ENCODE data around the gene FHDC1.

Gene FHDC1

DNA sequence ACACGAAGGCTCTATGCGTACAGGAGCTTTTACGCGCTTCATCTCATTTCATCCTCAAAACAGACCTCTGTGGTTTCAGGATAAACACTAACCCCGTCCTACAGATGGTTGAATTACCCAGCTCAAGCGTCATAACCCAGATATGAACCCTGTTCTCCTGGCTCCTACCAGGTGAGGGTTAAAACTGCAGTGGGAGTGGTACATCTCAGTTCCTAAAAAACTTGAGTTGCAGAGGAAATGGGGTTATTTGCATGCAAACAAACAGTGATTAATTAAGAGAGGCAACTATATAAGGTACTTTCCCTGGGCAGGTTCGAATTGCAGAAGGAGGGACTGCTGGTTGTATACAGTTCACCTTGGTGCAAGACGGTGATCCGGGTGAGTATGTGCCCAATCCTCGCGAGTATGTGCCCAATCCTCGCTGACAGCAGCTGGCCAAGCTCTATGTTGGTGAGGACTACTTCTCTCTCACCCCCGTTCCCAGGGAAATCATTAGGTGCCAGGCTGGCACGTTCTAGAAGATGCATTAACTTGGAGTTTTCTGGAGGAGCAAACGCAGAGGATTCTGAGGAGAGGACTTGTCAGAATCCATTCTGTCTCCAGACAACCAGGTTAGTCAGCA, 72.6 kb downstream of the FHDC1 start:
- DNase-seq, result no peak

DNA sequence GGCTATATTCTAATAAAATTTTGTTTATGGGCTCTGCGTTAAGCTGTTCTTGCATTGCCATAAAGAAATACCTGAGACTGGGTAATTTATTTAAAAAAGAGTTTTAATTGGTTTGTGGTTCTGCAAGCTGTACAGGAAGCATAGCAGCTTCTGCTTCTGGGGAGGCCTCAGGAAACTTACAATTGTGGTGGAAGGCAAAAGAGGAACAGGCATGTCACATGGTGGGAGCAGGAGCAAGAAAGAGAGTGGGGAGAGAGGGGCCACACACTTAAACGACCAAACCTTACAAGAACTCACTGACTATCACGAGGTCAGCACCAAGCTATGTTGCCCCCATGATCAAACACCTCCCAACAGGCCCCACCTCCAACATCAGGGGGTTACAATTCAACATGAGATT, 74.0 kb downstream of the FHDC1 start:
- DNase-seq, result no peak

DNA sequence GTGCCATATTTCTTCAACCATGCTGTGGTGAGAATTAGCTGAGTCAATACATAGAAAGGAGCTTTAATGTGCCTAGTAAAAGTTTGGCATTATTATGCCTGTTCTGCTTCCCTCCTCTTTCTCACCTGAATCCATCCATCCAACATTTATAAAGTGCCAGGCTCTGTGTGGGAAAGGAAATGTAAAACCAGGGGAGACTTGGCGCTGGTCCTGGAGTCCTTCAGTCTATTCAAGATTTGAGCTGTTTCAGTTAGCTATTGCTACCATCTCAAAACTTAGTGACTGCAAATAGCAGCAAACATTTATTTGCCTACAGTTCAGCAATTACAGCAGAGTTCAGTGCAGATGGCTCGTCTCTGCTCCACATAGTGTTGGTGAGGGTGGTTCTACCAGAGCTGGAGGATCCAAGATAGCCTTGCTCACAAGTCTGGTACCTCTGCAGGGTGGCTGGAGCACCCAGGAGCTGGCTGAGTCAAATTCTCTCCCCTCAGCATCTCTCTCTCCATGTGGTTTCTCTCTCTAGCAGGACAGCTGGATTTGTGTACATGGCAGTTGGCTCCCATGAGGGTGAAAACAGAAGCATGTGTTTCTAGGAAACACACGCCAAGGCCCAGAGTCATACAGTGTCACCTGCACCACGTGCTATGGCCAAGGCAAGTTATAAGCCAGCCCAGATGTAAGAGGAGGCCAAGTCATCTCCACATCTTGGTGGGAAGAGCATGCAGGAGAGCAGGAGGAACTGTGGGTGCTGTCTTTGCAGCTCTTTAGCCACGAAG, 77.3 kb downstream of the FHDC1 start:
- DNase-seq, result no peak

DNA sequence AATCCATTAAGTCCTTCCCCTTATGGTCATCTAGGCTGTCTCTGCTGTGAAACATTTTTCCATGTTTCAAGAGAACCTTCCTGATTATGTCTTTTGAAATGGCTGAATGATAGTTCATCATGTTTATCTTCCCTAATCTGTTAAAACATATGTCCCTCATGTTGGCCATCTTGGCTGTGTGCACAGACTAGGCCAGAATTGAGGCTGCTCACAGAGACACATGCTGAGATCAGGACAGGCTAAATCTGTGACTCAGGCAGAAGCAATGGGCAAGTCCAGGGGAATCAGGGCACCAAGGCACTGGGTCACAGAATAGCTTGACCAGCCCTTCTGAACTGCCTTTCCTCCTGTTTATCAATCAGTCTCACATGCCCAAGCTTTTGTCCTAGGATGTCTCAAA, 78.3 kb downstream of the FHDC1 start:
- DNase-seq, result no peak

DNA sequence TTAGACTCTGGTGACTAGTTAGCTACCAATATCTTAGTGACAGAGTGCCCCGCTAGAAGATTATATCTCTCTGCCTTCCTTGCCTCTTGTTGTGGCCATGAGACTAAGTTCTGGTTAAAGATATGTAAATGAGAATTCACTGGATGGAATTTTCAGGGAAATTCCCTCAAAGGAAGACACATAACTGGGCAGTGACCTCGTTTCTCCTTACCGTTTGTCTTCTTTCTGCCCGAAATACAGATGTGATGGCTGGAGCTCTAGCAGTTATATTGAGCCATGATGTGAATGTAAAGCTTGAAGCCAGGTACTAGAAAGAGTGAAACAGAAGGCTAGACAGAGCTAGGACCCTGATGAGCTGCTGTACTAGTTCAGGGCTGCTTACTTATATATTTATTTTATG, 80.5 kb downstream of the FHDC1 start:
- DNase-seq, result no peak

DNA sequence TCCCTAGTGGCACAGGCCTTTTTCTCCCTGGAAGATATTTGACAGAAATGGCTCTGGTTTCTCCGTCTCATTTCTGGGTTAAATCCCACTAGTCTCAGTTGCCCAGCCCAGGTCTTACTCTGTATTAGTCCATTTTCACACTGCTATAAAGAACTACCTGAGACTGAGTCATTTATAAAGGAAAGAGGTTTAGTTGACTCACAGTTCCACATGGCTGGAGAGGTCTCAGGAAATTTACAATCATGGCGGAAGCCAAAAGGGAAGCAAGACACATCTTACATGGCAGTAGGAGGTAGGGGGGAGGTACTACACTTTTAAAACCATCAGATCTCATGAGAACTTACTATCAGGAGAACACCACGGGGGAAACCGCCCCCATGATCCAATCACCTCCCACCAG, 81.9 kb downstream of the FHDC1 start:
- DNase-seq, result no peak

DNA sequence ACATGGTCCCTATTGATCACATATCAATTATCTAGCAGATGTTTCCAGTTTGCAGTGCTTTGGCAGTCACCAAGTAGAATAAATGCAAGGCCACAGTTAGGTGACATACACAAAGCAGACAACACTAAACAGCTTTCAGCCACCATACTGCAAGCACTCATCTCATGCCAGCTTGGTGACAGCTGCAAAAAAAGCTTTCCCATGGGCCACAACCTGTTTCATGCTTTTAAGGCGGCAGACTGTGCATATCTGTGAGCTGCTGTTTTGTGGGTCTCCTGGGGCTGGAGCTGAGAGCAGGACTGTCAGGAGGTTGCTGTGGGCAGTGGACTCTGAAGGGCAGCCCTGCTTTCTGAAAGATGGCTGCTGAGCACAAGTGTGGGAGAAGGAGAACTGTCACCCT, 82.6 kb downstream of the FHDC1 start:
- no peak for DNase-seq

DNA sequence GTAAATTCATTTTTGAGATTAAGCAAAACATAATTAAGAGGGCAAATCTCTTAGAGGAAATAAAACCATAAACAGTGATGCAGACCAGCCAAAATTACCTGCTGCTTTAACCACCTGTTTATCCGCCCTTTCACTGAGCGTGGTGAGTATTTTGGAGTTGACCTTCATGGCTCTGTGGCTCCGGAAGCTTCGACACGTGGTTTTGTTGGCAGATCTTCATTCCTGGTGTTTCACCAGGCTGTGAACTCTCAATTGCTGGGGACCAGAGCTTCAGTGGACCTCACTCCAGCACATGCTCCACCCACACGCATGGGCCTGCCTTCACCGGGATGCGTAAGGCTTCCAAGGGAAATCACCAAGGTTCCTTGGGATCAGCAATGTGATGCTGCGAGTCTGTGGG, 83.8 kb downstream of the FHDC1 start:
- DNase-seq, result no peak

DNA sequence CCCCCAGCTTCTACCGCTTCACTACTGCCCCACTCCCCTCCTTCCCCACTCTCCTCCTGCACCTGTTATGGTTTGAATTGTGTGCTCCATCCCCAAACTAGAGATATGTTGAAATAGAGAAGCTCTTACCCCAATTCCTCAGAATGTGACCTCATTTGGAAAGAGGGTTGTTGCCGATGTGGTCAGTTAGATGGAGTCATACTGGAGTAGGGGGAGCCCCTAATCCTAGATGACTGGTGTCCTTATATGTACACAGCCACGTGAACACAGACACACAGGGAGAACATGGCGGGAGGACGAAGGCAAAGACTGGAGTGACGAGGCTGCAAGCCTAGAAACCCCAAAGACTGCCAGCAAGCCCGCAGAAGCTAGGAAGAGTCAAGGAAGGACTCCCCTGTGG, 84.3 kb downstream of the FHDC1 start:
- no peak for DNase-seq

DNA sequence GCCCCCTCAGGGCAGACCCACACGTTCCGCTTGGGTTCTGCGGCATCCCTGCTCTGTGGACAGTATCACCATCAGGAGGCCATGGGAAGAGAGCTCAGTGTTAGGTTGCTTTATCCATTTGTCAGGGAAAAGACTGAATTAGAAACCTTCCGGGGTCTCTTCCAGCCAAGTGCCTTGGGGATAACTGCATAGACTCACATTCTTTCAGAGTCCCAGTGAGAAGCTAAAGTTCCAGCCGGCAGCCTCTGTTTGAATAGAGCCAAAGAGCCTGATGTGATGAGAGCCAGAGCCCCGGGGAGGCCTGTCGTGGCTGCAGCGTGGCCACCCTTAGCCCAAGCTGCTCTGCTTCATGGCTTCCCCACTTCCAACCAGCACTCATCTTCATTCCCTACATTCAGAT, 85.2 kb downstream of the FHDC1 start:
- no peak for DNase-seq

DNA sequence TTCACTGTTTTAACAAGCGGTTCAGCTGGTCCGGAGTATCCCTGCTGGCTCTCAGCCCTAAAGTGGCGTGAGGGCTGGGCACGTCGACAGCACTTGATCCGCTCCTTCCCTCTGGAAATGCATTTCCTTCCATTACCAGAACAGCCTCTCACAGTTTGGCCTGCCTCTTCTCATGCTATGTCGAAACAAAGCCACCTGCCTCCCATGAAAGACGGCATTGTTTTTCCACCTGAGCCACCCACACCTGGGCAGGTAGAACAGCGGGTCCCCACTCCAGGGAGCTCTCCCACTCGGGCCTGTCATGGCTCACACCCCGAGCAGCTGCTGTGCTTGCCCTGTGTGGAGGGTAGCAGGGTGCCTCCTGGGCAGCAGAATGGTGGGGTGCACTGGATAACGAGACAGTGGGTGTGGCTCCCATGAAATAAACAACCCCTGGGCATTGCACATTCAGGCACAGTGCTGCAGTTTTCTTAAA, 86.2 kb downstream of the FHDC1 start:
- no peak for DNase-seq

DNA sequence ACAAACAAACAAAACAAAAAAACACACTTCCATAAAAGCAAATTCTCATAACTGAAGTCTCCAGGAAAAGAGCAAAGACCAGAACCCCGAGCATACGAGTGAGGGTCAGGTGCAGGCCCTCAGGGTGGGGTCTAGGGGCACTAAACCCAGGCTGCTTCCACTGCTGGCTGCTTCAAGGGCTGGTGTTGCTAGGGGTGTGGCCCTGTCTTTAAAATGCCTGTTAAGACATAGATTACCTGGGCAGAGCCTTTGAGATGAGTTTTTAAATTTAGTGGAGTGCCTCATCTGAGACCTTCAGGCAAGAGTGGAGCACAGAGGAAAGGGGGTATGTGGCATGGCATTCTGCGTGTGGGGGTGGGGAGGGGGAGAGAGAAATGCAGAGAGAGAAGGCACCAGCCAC, 87.0 kb downstream of the FHDC1 start:
- no peak for DNase-seq

DNA sequence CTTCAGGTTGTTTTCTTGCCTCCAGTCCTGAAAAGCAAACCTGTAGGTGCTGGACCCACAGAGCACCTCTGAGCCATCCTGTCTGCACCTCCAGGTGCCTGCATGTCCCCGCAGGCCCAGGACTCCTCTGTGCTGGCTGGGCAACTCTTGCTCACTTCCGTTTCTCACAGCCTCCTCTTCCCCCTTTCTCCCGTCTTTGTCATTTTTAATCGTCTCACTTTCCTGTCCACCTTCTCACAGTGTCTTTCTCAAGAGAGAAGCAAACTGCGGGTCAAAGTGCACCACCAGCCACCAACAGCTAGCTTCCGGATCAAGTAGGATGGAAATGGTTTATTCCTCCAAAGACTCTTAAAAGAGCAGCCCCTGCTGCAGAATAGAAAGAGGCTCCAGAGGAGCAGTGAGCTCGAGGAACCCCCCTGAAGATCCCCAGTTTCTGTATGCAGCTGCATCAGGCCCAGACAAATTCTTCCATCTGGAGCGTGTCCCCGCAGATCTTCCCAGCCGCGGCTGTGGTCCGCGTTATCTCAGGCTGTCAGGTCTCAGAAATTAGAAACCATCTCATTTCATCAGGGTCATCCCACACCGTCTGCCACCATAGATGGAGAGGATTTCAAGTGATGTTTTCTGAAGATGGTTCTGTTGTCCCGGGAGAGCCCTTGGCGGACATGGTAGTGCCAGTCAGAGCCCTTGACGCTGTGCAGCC, 87.7 kb downstream of the FHDC1 start:
- DNase-seq, result no peak

DNA sequence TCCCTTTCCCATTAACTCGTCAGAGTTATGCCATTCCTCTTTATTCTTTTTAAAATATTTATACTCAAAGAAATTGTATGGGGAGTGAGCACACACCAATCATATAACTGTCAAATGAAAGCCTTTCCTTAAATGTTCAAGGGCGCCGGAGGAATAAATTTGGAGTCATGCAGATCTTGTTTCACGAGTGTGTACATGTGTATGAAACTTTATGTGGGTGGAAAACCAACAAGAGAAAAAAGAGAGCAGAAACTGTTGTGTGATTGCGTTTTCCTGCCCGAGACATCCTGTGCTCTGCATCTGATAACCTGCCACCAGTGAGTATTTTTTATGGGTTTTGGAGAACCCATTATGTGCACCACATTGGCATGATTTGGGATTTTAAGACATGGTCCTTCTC, 88.3 kb downstream of the FHDC1 start:
- no peak for DNase-seq

DNA sequence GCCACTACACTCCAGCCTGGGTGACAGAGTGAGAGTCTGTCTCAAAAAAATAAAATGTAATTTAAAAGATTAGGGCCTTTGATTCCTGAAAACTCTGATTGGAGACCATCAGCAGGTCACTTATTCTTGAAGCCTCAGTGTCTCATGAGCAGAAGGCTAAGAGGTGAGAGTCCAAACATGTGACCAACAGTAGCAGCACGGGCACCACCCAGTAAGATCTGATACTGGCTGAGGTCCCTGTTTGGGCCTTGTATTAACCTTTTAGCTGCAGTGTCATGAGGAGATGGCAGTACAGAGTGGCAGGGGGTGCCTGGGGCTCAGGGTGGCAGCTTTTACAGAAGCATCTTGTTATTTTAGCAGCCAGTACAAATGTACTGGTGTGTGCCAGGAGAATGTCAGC, 89.3 kb downstream of the FHDC1 start:
- DNase-seq, result no peak

DNA sequence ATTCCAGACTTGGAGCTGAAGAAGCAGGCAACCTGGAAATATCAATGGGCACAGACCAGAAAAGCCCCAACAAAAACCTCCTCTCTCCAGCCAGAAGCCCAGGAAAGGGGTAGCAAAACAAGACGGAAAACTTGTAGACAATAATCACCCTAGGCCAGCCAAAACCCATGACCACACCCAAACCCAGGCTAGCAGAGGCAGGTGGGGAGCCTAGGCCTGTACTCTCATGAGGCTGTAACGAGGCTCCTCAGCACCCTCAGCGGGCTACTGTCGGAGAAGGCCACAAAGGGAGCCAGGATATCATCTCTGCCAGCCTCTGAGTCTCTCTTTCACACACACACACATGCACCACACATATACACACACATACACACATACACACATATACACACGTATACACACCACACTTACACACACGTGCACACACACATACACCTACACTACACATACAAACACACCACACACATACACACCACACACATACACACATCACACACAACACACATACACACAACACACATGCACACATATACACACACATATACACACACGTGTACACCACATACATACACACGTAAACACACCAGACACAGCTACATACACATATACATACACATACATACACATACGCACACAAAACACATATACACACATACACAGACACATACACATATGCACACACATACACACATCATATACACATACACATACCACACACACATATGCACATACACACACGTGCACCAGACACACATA, 90.6 kb downstream of the FHDC1 start:
- DNase-seq, result no peak

DNA sequence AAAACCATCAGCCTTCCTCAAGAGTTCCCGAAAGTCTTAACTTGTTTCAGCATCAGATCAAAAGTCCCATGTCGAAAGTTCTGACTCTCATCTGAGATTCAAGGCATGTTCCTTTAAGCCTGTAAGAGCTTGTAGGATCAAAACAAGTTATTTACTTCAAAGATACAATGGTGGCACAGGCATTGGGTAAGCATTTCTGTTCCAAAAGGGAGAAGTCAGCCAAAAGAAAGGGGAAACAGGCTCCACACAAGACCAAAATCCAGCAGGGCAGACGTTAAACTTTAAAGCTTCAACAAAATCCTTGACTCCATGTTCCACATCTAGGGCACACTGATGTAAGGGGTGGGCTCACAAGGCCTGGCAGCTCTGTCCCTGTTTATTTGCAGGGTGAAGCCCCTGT, 91.7 kb downstream of the FHDC1 start:
- no peak for DNase-seq

DNA sequence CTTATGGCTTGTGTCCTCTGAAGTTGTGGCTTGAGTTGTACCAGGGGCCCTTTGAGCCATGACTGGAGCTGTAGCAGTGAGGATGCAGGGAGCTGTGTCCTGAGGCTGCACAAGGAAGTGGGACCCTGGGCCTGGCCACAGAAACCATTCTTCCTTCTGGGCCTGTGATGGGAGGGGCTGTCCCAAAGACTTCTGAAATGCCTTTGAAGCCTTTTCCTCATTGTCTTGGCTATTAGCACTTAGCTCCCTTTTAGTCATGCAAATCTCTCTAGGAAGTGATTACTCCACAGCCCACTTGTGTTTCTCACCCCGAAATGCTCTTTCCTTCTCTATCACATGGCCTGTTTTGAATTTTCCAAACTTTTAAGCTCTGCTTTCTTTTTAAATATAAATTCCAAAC, 92.4 kb downstream of the FHDC1 start:
- no peak for DNase-seq
